Measurements from ENCODE around the gene LTC4S.
"Not testable (repeated sequence)": the region's sequence is repeated elsewhere in the genome, so short reads cannot be mapped to it uniquely, and the experiment has no call there.

LTC4S gene

GRCh38 chr5:179793468-179794139, at the start of gene LTC4S:
TSS of gene LTC4S (plus strand) at chr5:179793986. CDS start at chr5:179794081, 95 bp downstream.
- no peak for DNase-seq (ENCODE audit: low read depth)

- DNase-seq (ENCODE audit: low read depth) = not testable (repeated sequence)
These were observed 49.7 kb upstream of the LTC4S start for GRCh38 chr5:179744106-179744505.

- DNase-seq (ENCODE audit: low read depth) = no peak
These were observed 46.9 kb upstream of the LTC4S start for GRCh38 chr5:179746872-179747271.

GRCh38 chr5:179747811-179748210, 46.0 kb upstream of the LTC4S start:
- no peak for DNase-seq (ENCODE audit: low read depth)

- DNase-seq (ENCODE audit: low read depth) = no peak
These were observed 43.8 kb upstream of the LTC4S start for GRCh38 chr5:179749857-179750508.

GRCh38 chr5:179753971-179754370, 39.8 kb upstream of the LTC4S start:
- DNase-seq (ENCODE audit: low read depth) = no peak

- DNase-seq (ENCODE audit: low read depth) = no peak
These were observed 38.8 kb upstream of the LTC4S start for GRCh38 chr5:179755022-179755421.

GRCh38 chr5:179758955-179759354, 34.8 kb upstream of the LTC4S start:
- no peak for DNase-seq (ENCODE audit: low read depth)

- DNase-seq (ENCODE audit: low read depth) = no peak
These were observed 33.9 kb upstream of the LTC4S start for GRCh38 chr5:179759581-179760551.

GRCh38 chr5:179762079-179762780, 31.6 kb upstream of the LTC4S start:
- DNase-seq (ENCODE audit: low read depth) = no peak

- no peak for DNase-seq (ENCODE audit: low read depth)
These were observed 31.0 kb upstream of the LTC4S start for GRCh38 chr5:179762781-179763176.

- peak; percentile 28 for DNase-seq (ENCODE audit: low read depth)
These were observed 30.4 kb upstream of the LTC4S start for GRCh38 chr5:179763215-179763945.

GRCh38 chr5:179764056-179764455, 29.7 kb upstream of the LTC4S start:
- no peak for DNase-seq (ENCODE audit: low read depth)

GRCh38 chr5:179765400-179765799, 28.4 kb upstream of the LTC4S start:
- DNase-seq (ENCODE audit: low read depth) = no peak

- DNase-seq (ENCODE audit: low read depth) = no peak
These were observed 27.6 kb upstream of the LTC4S start for GRCh38 chr5:179766021-179766725.

- no peak for DNase-seq (ENCODE audit: low read depth)
These were observed 26.9 kb upstream of the LTC4S start for GRCh38 chr5:179766726-179767455.

- DNase-seq (ENCODE audit: low read depth) = no peak
These were observed 26.2 kb upstream of the LTC4S start for GRCh38 chr5:179767496-179768100.

GRCh38 chr5:179768326-179769085, 25.3 kb upstream of the LTC4S start:
- no peak for DNase-seq (ENCODE audit: low read depth)

- DNase-seq (ENCODE audit: low read depth) = no peak
These were observed 24.5 kb upstream of the LTC4S start for GRCh38 chr5:179769271-179769670.

All from activated T-cell treated with anti-CD3 and anti-CD28 coated beads for 1 hour (primary cell).